HG03460 (cell line): ENCODE measurements around the gene FTL.

Experiments used
- ATAC-seq: cut with Tn5 transposase; IDR thresholded peaks from one replicate; pipeline ENCODE4 v1.9.1; 2021; ENCODE audit not compliant: unreplicated experiment

Gene FTL

GRCh38 chr19:48945415-48945814 is 19.7 kb upstream of the FTL start:
- ATAC-seq, result no peak

- no peak for ATAC-seq
Measured at GRCh38 chr19:48945817-48946216, 19.3 kb upstream of the FTL start.

GRCh38 chr19:48946463-48947257 is 18.4 kb upstream of the FTL start:
- ATAC-seq, result no peak

GRCh38 chr19:48947258-48947542 is 17.9 kb upstream of the FTL start:
- no peak for ATAC-seq

- no peak for ATAC-seq
Measured at GRCh38 chr19:48950159-48950558, 14.9 kb upstream of the FTL start.

- ATAC-seq, result no peak
Measured at GRCh38 chr19:48950830-48951519, 14.1 kb upstream of the FTL start.

- no peak for ATAC-seq
Measured at GRCh38 chr19:48953141-48953540, 12.0 kb upstream of the FTL start.

- ATAC-seq, result no peak
Measured at GRCh38 chr19:48953990-48954594, 11.0 kb upstream of the FTL start.

- peak; percentile 75 for ATAC-seq
Measured at GRCh38 chr19:48954595-48955307, 10.4 kb upstream of the FTL start, which contains the start of gene BAX. TSS of gene BAX (plus strand) at chr19:48954875. CDS start at chr19:48954929, 54 bp downstream.

- ATAC-seq, result no peak
Measured at GRCh38 chr19:48955308-48955958, 9.7 kb upstream of the FTL start.

GRCh38 chr19:48958006-48958405 is 7.1 kb upstream of the FTL start:
- ATAC-seq, result no peak

- ATAC-seq, result no peak
Measured at GRCh38 chr19:48959341-48960239, 5.5 kb upstream of the FTL start.

- ATAC-seq, result no peak
Measured at GRCh38 chr19:48961051-48961649, 4.0 kb upstream of the FTL start.

GRCh38 chr19:48961673-48962028 is 3.5 kb upstream of the FTL start:
- no peak for ATAC-seq

GRCh38 chr19:48962029-48962848 is 2.9 kb upstream of the FTL start:
- no peak for ATAC-seq

GRCh38 chr19:48962849-48963165 is 2.3 kb upstream of the FTL start:
- no peak for ATAC-seq

- peak; percentile 19 for ATAC-seq
Measured at GRCh38 chr19:48963371-48964204, 1.5 kb upstream of the FTL start.
